Panc1 (cell line): ENCODE data around the gene ZFYVE28. TPM values are rescaled to one million over a fixed set of nuclear protein-coding genes. Genes with fewer than 3 reads are reported as not detected.

ENCODE experiments used
- ATAC-seq: fragments of 200-7000 bp; cut with Tn5 transposase; 2 replicates; pipeline ENCODE4 v1.9.1; 2020; ENCODE audit warnings: mild to moderate bottlenecking, moderate library complexity
- BruUV-seq: library from RNA; stranded (reverse); fragments of 400-500 nt; replicated peaks from 2 replicates; lab custom pipeline; 2021; lab: Mats Ljungman, UMichigan
- CTCF ChIA-PET: fragments of 300-600 bp; sonication (Branson Sonifier 250); formaldehyde crosslinking; loops from one replicate; lab custom pipeline; 2022; ENCODE audit warnings: antibody characterized with exemption; lab: Charles Lee
- POLR2A ChIA-PET: fragments of 300-600 bp; sonication (Branson Sonifier 250); formaldehyde crosslinking; loops from one replicate; lab custom pipeline; 2022; ENCODE audit warnings: antibody characterized with exemption; lab: Charles Lee
- DNase-seq: peaks from one replicate; pipeline ENCODE4 v3.0.0-alpha.2; 2010; ENCODE audit warnings: low read depth, low spot score
- H3K27ac ChIP-seq: 2 replicates; pipeline ENCODE4 v1.5.1; 2011; ENCODE audit warnings: mild to moderate bottlenecking, low read length, inconsistent platforms
- H3K27me3 ChIP-seq: fragments of 200-500 bp; sonication (Bioruptor generic); 2 replicates; pipeline ENCODE4 v1.6.0; 2014; ENCODE audit warnings: low read length, inconsistent platforms; ENCODE audit not compliant: control insufficient read depth, insufficient read depth
- H3K36me3 ChIP-seq: fragments of 200-500 bp; sonication (Bioruptor generic); 2 replicates; pipeline ENCODE4 v1.5.1; 2014; ENCODE audit warnings: inconsistent platforms, mild to moderate bottlenecking, low read length, moderate library complexity; ENCODE audit not compliant: control insufficient read depth, insufficient read depth
- H3K4me1 ChIP-seq: 2 replicates; pipeline ENCODE4 v1.5.1; 2011; ENCODE audit warnings: inconsistent platforms, mild to moderate bottlenecking, low read length, moderate library complexity; ENCODE audit not compliant: control insufficient read depth, insufficient read depth
- H3K4me3 ChIP-seq, 2 experiments: 2 replicates each; pipeline ENCODE4 v1.5.1; 2011 to 2012; ENCODE audit warnings: low read depth in 2 of 2, low read length in 2 of 2, mild to moderate bottlenecking in 2 of 2, inconsistent platforms in 1 of 2, moderate library complexity in 1 of 2
- H3K9me3 ChIP-seq: fragments of 200-500 bp; sonication (Bioruptor generic); 2 replicates; pipeline ENCODE4 v1.5.1; 2014; ENCODE audit warnings: low read depth, mild to moderate bottlenecking, inconsistent platforms, low read length, moderate library complexity; ENCODE audit not compliant: control insufficient read depth, insufficient read depth
- POLR2AphosphoS5 ChIP-seq: IDR thresholded peaks from 2 replicates; pipeline ENCODE4 v1.6.1; 2012; ENCODE audit warnings: mild to moderate bottlenecking, low read depth, low read length, moderate library complexity
- SIN3A ChIP-seq: IDR thresholded peaks from 2 replicates; pipeline ENCODE4 v1.6.1; 2012; ENCODE audit warnings: low read depth, mild to moderate bottlenecking, low read length, moderate library complexity, borderline replicate concordance; ENCODE audit not compliant: insufficient read depth
- TCF7L2 ChIP-seq: IDR thresholded peaks from 2 replicates; pipeline ENCODE4 v1.6.1; 2011; ENCODE audit warnings: mild to moderate bottlenecking, low read depth, low read length, inconsistent platforms
- in situ Hi-C: cut with HindIII; loops from 2 replicates; pipeline ENCODE4 v1.10.0; 2016; ENCODE audit warnings: low sequenced_read_pairs, low pct_unique_long_range_greater_than_20kb
- intact Hi-C: fragments of 100-400 bp; cut with micrococcal nuclease; formaldehyde crosslinking; loops from one replicate; pipeline ENCODE4 v1.10.0; 2022; ENCODE audit not compliant: unreplicated experiment
- total RNA-seq: library from RNA; stranded (reverse); gene quantifications from one replicate; pipeline ENCODE4 v1.2.1, GENCODE V29; 2021; ENCODE audit not compliant: unreplicated experiment
- TF ChIP-seq, protein P1 (sequence below), 2 experiments: IDR thresholded peaks; 2 replicates each; pipeline ENCODE4 v1.6.1; 2011 to 2012; ENCODE audit warnings: low read depth in 2 of 2, control low read depth in 1 of 2, low read length in 1 of 2, mild to moderate bottlenecking in 1 of 2, moderate library complexity in 1 of 2; ENCODE audit not compliant: insufficient read depth in 1 of 2
- TF ChIP-seq, protein P2 (sequence below): fragments of 450-650 bp; IDR thresholded peaks from 2 replicates; pipeline ENCODE4 v1.5.1; 2017; ENCODE audit warnings: mild to moderate bottlenecking

ZFYVE28 gene
- total RNA-seq, 1 experiment from 2014 or later: 11.9 TPM

GRCh38 chr4:2259541-2260343, 158.7 kb downstream of the ZFYVE28 start:
- no peaks in the 10 kb centered on the region; the same call in 1 of the 2 replicates for H3K4me1 ChIP-seq
- no peaks in the 10 kb centered on the region; the same call in 1 of the 2 replicates for H3K36me3 ChIP-seq
- CTCF ChIA-PET: no interaction called here
- no peaks in the 10 kb centered on the region for H3K9me3 ChIP-seq
- DNase-seq: no peak
- in situ Hi-C loops: no loop called here
- no peak for ATAC-seq
- POLR2A ChIA-PET: no interaction called here
- H3K27me3 ChIP-seq: no peaks in the 10 kb centered on the region
- no peak overlapping the region for H3K27ac ChIP-seq
- TF ChIP-seq POLR2AphosphoS5 (no peak), SIN3A (no peak)
- peak overlapping the region; percentile 61 to 63; a peak in 3 of 4 replicates for H3K4me3 ChIP-seq
- BruUV-seq: TSS peak; percentile 53
- intact Hi-C loops: no loop called here

- TF ChIP-seq, protein P1, sequence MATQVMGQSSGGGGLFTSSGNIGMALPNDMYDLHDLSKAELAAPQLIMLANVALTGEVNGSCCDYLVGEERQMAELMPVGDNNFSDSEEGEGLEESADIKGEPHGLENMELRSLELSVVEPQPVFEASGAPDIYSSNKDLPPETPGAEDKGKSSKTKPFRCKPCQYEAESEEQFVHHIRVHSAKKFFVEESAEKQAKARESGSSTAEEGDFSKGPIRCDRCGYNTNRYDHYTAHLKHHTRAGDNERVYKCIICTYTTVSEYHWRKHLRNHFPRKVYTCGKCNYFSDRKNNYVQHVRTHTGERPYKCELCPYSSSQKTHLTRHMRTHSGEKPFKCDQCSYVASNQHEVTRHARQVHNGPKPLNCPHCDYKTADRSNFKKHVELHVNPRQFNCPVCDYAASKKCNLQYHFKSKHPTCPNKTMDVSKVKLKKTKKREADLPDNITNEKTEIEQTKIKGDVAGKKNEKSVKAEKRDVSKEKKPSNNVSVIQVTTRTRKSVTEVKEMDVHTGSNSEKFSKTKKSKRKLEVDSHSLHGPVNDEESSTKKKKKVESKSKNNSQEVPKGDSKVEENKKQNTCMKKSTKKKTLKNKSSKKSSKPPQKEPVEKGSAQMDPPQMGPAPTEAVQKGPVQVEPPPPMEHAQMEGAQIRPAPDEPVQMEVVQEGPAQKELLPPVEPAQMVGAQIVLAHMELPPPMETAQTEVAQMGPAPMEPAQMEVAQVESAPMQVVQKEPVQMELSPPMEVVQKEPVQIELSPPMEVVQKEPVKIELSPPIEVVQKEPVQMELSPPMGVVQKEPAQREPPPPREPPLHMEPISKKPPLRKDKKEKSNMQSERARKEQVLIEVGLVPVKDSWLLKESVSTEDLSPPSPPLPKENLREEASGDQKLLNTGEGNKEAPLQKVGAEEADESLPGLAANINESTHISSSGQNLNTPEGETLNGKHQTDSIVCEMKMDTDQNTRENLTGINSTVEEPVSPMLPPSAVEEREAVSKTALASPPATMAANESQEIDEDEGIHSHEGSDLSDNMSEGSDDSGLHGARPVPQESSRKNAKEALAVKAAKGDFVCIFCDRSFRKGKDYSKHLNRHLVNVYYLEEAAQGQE (IDR thresholded peaks at IDR 0.05; ENCODE audit: insufficient read depth in 1 of 2, low read depth in 2 of 2, low read length in 1 of 2): no peak
- TF ChIP-seq, protein P2, sequence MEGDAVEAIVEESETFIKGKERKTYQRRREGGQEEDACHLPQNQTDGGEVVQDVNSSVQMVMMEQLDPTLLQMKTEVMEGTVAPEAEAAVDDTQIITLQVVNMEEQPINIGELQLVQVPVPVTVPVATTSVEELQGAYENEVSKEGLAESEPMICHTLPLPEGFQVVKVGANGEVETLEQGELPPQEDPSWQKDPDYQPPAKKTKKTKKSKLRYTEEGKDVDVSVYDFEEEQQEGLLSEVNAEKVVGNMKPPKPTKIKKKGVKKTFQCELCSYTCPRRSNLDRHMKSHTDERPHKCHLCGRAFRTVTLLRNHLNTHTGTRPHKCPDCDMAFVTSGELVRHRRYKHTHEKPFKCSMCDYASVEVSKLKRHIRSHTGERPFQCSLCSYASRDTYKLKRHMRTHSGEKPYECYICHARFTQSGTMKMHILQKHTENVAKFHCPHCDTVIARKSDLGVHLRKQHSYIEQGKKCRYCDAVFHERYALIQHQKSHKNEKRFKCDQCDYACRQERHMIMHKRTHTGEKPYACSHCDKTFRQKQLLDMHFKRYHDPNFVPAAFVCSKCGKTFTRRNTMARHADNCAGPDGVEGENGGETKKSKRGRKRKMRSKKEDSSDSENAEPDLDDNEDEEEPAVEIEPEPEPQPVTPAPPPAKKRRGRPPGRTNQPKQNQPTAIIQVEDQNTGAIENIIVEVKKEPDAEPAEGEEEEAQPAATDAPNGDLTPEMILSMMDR: no peak
- no peak for TF ChIP-seq POLR2AphosphoS5
- no peak for TF ChIP-seq SIN3A
- TF ChIP-seq TCF7L2: no peak
- Histone ChIP-seq H3K27me3 (no peaks in the 10 kb centered on the region), H3K4me1 (no peaks in the 10 kb centered on the region; the same call in 1 of the 2 replicates), H3K36me3 (no peaks in the 10 kb centered on the region; the same call in 1 of the 2 replicates), H3K27ac (no peak overlapping the region), H3K4me3 (no peak overlapping the region), H3K9me3 (no peaks in the 10 kb centered on the region)
- ATAC-seq (no peak), DNase-seq (no peak)
- intact Hi-C loops: no loop called here
- ChIA-PET CTCF (no interaction called here), POLR2A (no interaction called here)
- BruUV-seq: no TSS peak
- in situ Hi-C loops: no loop called here
These were observed 159.4 kb downstream of the ZFYVE28 start for GRCh38 chr4:2259036-2259540.
